Measurements from ENCODE around the gene UBE2C.

GRCh38 chr20:45816951-45817350 is 4.5 kb downstream of the UBE2C start:
- no peak for TF ChIP-seq CTCF (IDR thresholded peaks at IDR 0.05; ENCODE audit: low read depth, low read length)
- TF ChIP-seq EZH2phosphoT487 (IDR thresholded peaks at IDR 0.05; ENCODE audit: low read depth): no peak
